Measurements from ENCODE around the gene CAMK4.

Gene CAMK4

DNA sequence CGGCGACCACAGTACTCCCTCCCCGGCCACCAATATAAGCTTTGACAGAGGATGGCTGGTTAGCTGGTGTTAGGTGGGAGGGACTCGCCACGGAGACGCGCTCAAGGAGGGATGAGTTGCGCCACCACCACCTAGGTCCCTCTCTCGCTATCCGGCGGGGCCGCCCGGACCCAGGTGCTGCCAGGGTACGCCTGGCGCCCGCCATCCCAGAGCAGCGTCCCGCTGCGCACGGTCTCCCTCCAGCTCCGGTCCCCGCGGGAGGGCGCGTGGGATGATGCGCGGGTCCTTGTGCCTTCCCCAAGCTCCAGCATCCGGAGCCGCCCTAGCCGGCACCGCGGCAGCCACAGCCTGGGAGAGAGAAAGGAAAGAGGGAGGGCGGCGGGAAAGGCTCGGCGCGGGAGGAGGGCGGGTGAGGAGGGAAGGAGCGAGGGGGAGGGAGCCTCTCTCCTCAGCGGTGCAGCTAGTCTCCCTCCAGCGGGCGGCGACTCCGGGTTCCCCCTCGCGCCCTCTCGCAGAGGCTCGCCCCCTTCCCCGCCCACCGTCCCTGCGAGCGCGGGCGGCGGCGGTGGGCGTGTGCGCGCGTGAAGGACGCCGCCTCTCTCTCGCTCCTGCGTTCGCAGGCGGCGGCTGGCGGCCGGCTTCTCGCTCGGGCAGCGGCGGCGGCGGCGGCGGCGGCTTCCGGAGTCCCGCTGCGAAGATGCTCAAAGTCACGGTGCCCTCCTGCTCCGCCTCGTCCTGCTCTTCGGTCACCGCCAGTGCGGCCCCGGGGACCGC, at the start of gene CAMK4:
Gene CAMK4 (plus strand): TSS at position 598 of the 774 bp plus-strand sequence. CDS start 100 bp downstream, at position 698.
- DNase-seq (ENCODE audit: low spot score) = peak; percentile 90

DNA sequence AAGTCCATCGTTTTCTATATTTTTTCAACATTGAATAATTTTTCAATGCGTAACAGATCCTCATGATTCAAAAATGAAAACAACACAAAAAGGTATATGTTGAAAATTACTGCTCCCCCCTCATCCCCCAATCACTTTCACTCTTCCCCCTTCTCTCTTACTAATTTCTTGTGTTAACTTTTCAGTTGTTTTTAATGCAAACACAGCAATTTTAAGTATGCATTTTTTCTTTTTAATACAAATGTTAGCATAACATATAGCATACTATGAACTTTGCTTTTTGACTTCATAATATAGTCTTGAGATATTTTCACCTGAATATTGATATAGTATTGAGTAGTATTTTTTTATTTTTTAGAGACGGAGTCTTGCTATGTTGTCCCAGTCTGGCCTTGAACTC, 41.1 kb upstream of the CAMK4 start:
- DNase-seq (ENCODE audit: low spot score) = no peak

DNA sequence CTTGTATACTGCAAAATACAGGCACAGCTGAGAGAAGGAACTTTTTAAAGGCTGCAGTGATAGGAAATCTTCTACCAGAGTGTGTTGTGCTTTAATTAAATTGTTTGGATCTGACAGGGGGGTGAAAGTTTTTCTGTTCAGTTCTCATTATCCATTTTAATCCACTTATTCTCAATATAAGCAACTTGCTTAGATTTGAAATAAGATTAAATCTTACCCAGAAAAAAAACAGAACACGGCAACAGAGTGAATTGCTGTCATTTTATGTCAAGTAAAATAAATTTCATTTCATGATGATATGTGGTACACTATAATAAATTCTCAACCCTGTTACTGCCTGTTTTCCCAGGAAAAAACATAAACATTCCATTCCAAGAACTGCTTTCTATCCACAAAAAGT, 37.1 kb upstream of the CAMK4 start:
- DNase-seq (ENCODE audit: low spot score) = no peak

- DNase-seq (ENCODE audit: low spot score) = no peak
Observed at GRCh38 chr5:111194053-111194452, 30.1 kb upstream of the CAMK4 start.

- DNase-seq (ENCODE audit: low spot score) = no peak
Observed at GRCh38 chr5:111194925-111195324, 29.3 kb upstream of the CAMK4 start.

GRCh38 chr5:111197523-111197922, 26.7 kb upstream of the CAMK4 start:
- no peak for DNase-seq (ENCODE audit: low spot score)

- no peak for DNase-seq (ENCODE audit: low spot score)
Observed at GRCh38 chr5:111198281-111198966, 25.8 kb upstream of the CAMK4 start.

DNA sequence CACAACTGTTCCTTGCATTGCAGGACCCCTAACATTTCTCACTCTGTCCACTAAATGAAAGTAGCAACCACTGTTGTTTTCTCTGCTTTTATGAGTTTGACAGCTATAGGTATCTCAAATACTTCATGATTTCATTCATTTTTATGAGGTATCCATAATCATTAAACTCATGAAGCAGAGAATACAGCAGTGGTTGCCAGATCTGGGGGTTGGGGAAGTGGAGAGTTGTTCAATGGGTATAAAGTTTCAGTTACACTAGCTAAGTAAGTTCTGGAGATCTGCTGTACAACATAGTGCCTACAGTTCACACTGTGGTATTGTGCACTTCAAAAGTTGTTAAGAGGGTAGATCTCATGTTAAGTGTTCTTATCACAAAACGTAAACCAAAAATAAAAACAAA, 23.4 kb upstream of the CAMK4 start:
- DNase-seq (ENCODE audit: low spot score) = no peak

DNA sequence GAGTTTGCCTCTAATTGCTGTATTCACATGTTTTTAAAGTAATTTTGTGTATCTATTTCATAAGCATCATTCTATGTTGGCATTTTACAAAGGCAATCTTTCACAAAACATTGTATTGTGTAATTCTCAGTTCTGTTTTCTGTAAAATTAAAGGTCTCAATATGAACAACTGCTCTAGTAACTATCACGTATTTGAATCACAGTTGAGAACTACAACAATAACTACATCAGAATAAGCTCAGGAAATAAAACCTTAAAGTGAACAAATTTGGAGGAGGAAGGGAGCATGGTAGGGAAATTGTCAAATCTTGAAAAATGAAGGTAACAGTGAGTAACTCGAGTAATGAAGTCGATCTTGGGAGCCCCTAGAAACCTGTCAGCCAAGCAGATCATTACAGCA, 22.5 kb upstream of the CAMK4 start:
- DNase-seq (ENCODE audit: low spot score) = no peak

DNA sequence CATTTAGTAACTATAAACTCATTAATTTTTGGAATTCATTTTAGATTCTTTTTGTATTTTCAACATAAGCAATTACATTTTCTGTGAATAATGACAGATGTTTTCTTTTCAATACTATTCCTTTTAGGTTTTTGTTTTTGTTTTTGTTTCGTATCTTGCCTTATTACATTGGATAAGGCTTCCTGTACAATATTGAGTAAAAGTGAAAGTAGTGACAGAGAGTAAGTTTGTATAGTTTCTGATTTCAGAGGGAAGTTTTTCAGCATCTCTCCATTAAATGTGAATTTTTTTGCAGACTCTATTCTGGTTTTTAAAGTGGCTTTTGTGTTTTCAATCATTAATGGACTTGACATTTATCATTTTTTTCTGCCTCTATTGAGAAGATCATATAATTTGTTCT, 12.8 kb upstream of the CAMK4 start:
- no peak for DNase-seq (ENCODE audit: low spot score)

DNA sequence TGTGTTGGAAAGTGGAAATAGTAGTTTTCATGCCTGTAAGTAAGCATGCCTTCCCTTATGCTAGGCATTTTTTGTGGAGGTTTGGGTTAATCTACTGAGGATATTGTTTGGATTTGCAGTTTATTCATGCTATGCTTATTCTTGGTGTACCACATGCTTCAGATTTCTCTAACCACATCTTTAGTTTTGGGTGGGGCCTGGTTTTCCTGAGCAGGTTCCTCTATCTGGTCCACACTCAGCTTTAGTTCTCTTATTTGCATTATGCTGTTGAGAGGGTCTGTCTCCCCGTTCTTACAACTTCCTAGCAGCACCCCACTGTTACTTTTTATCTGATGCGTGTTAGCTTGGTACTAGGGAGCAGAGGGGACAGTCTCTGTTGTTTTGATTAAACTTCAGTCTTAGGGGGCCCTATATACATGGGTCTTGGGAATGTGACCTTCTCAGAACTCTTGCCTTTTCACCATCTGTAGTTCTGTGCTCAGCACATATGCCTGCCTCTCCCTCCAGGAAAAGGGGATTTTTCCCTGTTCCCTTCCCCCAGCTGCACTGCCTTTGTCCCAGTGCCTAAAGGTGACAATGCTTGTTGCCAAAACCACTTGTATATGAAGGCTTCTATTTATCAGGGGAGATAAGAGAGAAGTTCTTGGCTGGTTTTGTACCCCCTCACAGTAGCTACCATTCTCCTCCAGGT, 10.0 kb upstream of the CAMK4 start:
- no peak for DNase-seq (ENCODE audit: low spot score)

DNA sequence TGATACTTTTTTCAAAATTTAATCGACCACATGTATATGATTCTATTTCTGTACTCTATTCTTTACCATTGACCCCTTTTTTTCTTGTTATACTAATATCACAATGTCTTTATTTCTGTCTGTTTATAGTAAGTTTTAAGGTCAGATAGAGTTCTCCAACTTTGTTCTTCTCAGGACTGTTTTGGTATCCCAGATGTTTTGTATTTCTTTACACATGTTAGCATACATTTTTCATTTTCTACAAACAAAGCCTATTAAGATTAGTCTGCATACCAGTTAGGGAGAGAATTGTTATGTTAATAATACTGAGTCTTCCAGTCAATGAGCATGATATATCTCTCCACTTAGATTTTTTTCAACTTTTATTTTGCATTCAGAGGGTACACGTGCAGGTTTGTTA, 8.2 kb upstream of the CAMK4 start:
- no peak for DNase-seq (ENCODE audit: low spot score)

DNA sequence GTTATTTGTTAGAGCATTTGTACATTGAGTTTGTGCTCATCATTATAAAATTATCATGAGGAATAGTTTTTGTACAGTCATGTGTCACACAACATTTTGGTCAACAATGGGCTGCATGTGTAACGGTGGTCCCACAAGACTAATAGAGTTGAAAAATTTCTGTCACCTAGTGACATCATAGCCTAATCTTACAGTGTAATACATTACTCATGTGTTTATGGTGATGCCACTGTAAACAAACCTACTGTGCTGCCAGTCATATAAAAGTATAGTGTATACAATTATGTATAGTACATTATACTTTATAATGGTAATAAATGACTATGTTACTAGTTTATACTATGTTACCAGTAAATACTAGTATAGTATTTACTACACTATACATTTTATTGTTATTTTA, 3.0 kb upstream of the CAMK4 start:
- DNase-seq (ENCODE audit: low spot score) = no peak

- no peak for DNase-seq (ENCODE audit: low spot score)
Observed at GRCh38 chr5:111223101-111223786, 940 bp upstream of the CAMK4 start.

- no peak for DNase-seq (ENCODE audit: low spot score)
Observed at GRCh38 chr5:111224561-111225345, 569 bp downstream of the CAMK4 start.

- no peak for DNase-seq (ENCODE audit: low spot score)
Observed at GRCh38 chr5:111225926-111226325, 1.7 kb downstream of the CAMK4 start.

GRCh38 chr5:111226556-111226955, 2.4 kb downstream of the CAMK4 start:
- DNase-seq (ENCODE audit: low spot score) = no peak

DNA sequence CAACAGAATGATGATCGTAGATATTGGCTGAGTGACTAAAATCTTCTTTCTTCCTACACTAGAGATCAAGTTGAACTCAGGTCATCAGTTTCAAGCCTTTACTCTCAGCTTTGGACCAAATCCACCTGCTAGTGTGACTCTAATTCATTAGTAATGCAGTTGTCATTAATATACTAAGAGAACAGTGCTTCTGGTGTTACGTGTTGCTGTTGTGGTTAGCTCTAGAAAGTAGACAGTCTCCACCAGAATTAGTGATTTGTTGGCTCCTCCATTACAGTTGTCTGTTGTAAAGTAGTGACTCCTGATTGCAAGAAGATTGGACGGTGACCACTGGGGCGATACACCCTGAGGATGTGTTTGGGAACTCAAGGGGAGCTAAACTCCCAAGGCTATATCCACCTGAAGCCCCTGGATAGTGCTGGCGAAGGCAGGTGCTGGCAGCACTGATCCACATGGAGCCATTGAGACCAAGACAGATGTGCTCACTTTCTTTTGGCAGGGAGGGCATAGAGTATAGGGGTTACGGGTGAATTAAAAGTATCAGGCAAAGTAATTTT, 3.1 kb downstream of the CAMK4 start:
- DNase-seq (ENCODE audit: low spot score) = no peak

- DNase-seq (ENCODE audit: low spot score) = no peak
Observed at GRCh38 chr5:111227801-111228200, 3.6 kb downstream of the CAMK4 start.

DNA sequence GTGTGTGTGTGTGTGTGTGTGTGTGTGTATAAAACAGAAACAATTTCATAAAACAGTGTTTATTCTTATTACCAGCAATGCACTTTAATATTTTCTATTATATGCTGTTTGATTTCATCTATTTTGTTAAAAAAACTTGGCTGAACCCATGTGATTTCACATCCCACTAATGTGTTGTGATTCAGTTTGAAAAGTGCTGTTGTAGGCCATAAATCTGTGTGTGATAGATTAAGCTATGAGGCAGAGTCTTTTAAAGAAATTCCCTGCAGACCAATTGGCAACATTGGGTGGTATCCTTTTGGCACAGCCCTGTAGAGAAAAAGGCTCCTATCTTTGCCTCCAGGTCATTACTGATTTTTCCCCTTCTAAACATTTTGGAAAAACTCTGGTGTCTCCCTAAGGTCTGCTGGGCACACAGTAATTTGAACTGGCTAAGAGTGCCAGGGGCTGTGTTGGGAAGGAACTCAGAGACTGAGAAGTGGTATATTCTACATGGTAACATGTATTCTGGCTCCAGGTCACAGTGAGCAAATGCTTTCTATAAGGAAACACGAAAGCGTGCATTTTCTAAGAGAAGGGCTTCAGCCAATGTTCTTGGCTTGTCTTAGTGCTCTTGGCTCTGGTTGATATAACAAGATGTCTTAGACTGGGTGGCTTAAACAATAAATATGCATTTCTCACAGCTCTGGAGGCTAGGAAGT, 4.5 kb downstream of the CAMK4 start:
- DNase-seq (ENCODE audit: low spot score) = no peak

Data from iPS-NIHi11 (cell line).